Measurements from ENCODE around the gene DND1. TPM values are rescaled to one million over a fixed set of nuclear protein-coding genes. Genes with fewer than 3 reads are reported as not detected.
A peak's percentile ranks its signal among the peaks of the same experiment; 100 is the strongest.
"Not testable (repeated sequence)": the region's sequence is repeated elsewhere in the genome, so short reads cannot be mapped to it uniquely, and the experiment has no call there.

The DND1 gene
- total and polyA plus RNA-seq, 3 donors from 2014 or later: 21.8 to 47.2 (median 31.8) TPM

- Histone ChIP-seq H3K4me3 (no peak overlapping the region), H3K9me3 (no peaks in the 10 kb centered on the region), H3K4me1 (no peaks in the 10 kb centered on the region), H3K27ac (no peak overlapping the region), H3K27me3 (no peaks in the 10 kb centered on the region), H3K36me3 (ENCODE audit: low read depth, missing control alignments) (no peaks in the 10 kb centered on the region)
- TF ChIP-seq, protein P1, sequence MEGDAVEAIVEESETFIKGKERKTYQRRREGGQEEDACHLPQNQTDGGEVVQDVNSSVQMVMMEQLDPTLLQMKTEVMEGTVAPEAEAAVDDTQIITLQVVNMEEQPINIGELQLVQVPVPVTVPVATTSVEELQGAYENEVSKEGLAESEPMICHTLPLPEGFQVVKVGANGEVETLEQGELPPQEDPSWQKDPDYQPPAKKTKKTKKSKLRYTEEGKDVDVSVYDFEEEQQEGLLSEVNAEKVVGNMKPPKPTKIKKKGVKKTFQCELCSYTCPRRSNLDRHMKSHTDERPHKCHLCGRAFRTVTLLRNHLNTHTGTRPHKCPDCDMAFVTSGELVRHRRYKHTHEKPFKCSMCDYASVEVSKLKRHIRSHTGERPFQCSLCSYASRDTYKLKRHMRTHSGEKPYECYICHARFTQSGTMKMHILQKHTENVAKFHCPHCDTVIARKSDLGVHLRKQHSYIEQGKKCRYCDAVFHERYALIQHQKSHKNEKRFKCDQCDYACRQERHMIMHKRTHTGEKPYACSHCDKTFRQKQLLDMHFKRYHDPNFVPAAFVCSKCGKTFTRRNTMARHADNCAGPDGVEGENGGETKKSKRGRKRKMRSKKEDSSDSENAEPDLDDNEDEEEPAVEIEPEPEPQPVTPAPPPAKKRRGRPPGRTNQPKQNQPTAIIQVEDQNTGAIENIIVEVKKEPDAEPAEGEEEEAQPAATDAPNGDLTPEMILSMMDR (IDR thresholded peaks at IDR 0.05): no peak
- TF ChIP-seq POLR2A (IDR thresholded peaks at IDR 0.05): no peak
- 67 to 70% methylated on average over 1 of the region's 1 CpG for WGBS, 2 donors
- intact Hi-C loops (cut with DNase I; ENCODE audit: low total_unique reads): loop anchor here (10.0 kb wide), 1 partner anchor 337 kb away; no protein-coding TSS in a partner anchor
- no peak for DNase-seq
Observed at GRCh38 chr5:140711794-140712193, 38.4 kb upstream of the DND1 start.

GRCh38 chr5:140710899-140711552 is 37.6 kb upstream of the DND1 start:
- Histone ChIP-seq H3K36me3 (ENCODE audit: low read depth, missing control alignments) (no peaks in the 10 kb centered on the region), H3K9me3 (no peaks in the 10 kb centered on the region), H3K27ac (peak overlapping the region; percentile 66 to 81), H3K4me3 (peak overlapping the region; percentile 54 to 64), H3K27me3 (no peaks in the 10 kb centered on the region), H3K4me1 (no peaks in the 10 kb centered on the region)
- peak; percentile 92 for DNase-seq
- intact Hi-C loops (cut with DNase I; ENCODE audit: low total_unique reads): loop anchor here (10.0 kb wide), 1 partner anchor 336 kb away; no protein-coding TSS in a partner anchor
- WGBS, 2 donors: 2% methylated on average over 26 to 27 of the region's 27 CpGs
- no peak for TF ChIP-seq POLR2A (IDR thresholded peaks at IDR 0.05)
- TF ChIP-seq, protein P1 (IDR thresholded peaks at IDR 0.05): no peak

DNA sequence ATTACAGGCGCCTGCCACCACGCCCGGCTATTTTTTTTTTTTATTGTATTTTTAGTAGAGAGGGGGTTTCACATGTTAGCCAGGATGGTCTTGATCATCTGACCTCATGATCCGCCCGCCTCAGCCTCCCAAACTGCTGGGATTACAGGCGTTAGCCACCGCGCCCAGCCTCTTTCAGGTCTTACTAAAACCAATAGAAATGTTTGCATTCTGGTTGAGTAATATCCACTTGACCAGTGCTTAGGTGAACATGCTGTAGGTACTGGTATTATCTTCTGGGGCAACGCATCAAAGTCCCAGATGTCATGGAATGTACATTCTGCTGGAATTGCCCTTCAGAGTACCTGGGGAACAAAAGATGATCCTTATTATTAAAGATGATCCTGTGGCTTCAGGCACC is 35.4 kb upstream of the DND1 start:
- 79 to 82% methylated on average over 9 of the region's 9 CpGs for WGBS, 2 donors
- DNase-seq: not testable (repeated sequence)

DNA sequence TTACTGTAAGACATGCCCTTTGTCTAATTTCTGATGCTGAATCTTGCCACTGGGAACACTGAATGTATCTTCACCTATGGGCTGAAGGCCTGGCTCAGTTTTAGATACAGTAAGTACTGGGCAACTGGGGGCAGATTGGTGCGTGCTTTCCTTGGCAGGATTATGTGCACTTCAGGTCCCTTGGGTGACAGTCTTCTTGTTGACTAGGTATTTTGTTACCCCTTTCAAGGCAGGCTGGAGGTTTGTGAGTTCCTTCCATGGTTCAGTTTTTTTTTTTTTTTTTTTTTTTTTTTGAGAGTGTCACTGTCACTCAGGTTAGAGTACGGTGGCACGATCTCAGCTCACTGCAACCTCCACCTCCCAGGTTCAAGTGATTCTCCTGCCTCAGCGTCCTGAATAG is 34.4 kb upstream of the DND1 start:
- Histone ChIP-seq H3K9me3 (no peaks in the 10 kb centered on the region), H3K4me1 (no peaks in the 10 kb centered on the region), H3K27me3 (no peaks in the 10 kb centered on the region), H3K36me3 (ENCODE audit: low read depth, missing control alignments) (no peaks in the 10 kb centered on the region), H3K27ac (no peak overlapping the region), H3K4me3 (no peak overlapping the region)
- intact Hi-C loops (cut with DNase I; ENCODE audit: low total_unique reads): loop anchor here (10.0 kb wide), 1 partner anchor 63 kb away; the partner anchor contains the start of genes IK and NDUFA2
- TF ChIP-seq, protein P1 (IDR thresholded peaks at IDR 0.05): no peak
- 91 to 92% methylated on average over 4 of the region's 4 CpGs for WGBS, 2 donors
- no peak for DNase-seq

More for the DNA sequence above, 35.4 kb upstream of the DND1 start:
- H3K4me1 ChIP-seq; H3K9me3 ChIP-seq; H3K36me3 ChIP-seq (ENCODE audit: low read depth, missing control alignments); H3K27ac ChIP-seq; H3K4me3 ChIP-seq; H3K27me3 ChIP-seq: not testable (repeated sequence)
- intact Hi-C loops (cut with DNase I; ENCODE audit: low total_unique reads): loop anchor here (10.0 kb wide), 1 partner anchor 64 kb away; the partner anchor contains the start of genes IK and NDUFA2

DNA sequence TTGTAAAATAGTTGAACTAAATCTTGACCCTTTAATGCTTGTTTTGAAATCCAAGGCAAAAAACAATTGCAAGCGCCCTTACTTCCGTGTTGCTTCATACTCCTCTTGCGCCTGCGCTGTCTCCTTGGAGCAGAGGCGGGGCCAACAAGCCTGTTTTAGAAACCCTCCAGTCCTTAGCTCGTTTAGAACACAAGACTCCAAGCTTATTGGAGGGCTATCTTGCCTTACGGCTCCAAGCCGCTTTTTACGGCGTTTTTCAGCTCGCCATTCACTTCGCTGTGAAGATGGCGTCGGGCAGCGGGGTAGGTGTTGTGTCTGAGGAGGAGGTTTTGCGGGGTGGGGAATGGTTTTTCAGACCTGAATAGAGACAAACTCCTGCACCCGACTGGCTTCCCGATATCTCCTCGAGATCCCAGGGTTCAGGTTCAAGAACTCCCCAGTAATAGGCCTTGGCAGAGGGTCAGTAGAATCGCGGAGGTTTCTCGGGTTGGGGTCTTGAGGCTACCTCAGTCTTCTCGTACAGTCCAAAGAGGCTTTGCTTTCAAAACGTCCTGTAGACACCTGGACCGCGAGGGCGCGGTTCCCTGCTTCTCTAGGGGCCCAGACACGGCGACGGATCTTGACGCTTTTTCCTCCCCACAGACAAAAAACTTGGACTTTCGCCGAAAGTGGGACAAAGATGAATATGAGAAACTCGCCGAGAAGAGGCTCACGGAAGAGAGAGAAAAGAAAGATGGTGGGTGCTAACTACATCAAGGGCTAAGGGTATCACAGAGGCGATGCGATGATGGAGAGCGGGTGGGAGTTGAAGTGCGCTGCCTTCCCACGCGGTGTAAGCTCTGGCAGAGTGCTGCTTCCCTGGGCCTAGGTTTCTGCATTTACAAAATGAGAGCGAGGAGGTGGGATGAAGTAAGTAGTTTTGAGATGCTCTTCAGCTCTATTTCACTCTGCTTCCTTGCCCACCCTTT is 27.1 kb upstream of the DND1 start, which contains the start of gene ZMAT2:
TSS of gene ZMAT2 (plus strand) at position 271 of the 968 bp plus-strand sequence. CDS start at position 285, 14 bp downstream.
- Histone ChIP-seq H3K9me3 (no peaks in the 10 kb centered on the region), H3K27ac (peak within 1 kb of the TSS; percentile 59 to 81), H3K4me3 (peak within 1 kb of the TSS; percentile 75 to 80), H3K36me3 (ENCODE audit: low read depth, missing control alignments) (no peaks in the 10 kb centered on the region), H3K27me3 (no peaks in the 10 kb centered on the region), H3K4me1 (peaks cover 14% of the 10 kb centered on the region)
- WGBS, 2 donors: 1 to 2% methylated on average over 33 to 44 of the region's 44 CpGs
- intact Hi-C loops (cut with DNase I; ENCODE audit: low total_unique reads): loop anchor here (10.0 kb wide), 1 partner anchor 56 kb away; the partner anchor contains the start of genes IK and NDUFA2
- TF ChIP-seq, protein P1 (IDR thresholded peaks at IDR 0.05): no peak
- TF ChIP-seq POLR2A (IDR thresholded peaks at IDR 0.05): no peak
- DNase-seq: peak; percentile 98
